ENCODE data around the gene OSBPL3. TPM values are rescaled to one million over a fixed set of nuclear protein-coding genes. Genes with fewer than 3 reads are reported as not detected.

Gene OSBPL3
- total and polyA plus RNA-seq, 8 donors = 2.0 to 25.0 (median 9.9) TPM

DNA sequence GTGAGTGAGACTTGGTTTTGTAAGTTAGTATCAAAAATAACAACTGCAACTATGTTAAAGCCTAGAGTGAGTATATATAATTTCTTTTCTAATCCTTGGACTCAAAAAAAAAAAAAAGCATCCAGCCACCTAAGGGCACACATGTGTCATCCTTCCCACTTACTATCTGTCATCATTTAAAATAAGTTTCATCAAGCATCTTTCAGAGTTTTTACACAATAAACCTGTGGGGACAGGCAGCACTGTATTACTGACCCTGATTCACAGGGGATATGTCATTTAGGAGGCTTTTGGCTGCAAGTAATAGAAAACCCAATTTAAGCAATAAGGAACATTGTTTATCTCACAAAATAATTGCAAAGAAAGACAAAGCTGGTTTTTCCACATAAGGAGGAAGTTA is 32.3 kb upstream of the OSBPL3 start:
- DNase-seq = no peak
- no peaks in the 10 kb centered on the region for H3K27me3 ChIP-seq
- no peaks in the 10 kb centered on the region for H3K36me3 ChIP-seq
- TF ChIP-seq, protein P1, sequence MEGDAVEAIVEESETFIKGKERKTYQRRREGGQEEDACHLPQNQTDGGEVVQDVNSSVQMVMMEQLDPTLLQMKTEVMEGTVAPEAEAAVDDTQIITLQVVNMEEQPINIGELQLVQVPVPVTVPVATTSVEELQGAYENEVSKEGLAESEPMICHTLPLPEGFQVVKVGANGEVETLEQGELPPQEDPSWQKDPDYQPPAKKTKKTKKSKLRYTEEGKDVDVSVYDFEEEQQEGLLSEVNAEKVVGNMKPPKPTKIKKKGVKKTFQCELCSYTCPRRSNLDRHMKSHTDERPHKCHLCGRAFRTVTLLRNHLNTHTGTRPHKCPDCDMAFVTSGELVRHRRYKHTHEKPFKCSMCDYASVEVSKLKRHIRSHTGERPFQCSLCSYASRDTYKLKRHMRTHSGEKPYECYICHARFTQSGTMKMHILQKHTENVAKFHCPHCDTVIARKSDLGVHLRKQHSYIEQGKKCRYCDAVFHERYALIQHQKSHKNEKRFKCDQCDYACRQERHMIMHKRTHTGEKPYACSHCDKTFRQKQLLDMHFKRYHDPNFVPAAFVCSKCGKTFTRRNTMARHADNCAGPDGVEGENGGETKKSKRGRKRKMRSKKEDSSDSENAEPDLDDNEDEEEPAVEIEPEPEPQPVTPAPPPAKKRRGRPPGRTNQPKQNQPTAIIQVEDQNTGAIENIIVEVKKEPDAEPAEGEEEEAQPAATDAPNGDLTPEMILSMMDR (IDR thresholded peaks at IDR 0.05) = no peak
- no peak for TF ChIP-seq POLR2AphosphoS5 (IDR thresholded peaks at IDR 0.05)
- TF ChIP-seq EP300 (IDR thresholded peaks at IDR 0.05) = no peak
- TF ChIP-seq POLR2A (IDR thresholded peaks at IDR 0.05) = no peak
- no peaks in the 10 kb centered on the region for H3K4me1 ChIP-seq
- intact Hi-C loops (cut with DNase I; ENCODE audit: low total_unique reads) = no loop called here
- peaks cover 0 to 6% (median 0%) of the 10 kb centered on the region in 4 donors for H3K9me3 ChIP-seq
- H3K27ac ChIP-seq = no peak overlapping the region
- H3K4me3 ChIP-seq = no peak overlapping the region

DNA sequence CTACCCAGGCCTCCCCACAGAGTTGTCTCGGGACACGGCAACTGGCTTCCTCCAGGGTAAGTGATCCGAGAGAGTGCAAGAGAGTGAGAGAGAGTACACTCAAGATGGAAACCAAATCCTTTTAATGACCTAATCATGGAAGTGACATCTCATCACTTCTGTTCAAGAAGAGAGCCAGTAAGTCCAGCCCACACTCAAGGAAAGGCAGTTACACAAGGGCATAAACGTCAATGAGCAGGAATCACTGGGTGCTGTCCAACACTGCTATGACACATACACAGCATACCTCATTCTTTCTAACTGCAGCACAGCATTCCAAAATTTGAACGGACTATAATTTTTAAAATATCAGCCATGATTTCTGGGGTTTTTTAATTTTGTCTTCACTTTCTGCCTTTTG is 29.3 kb upstream of the OSBPL3 start:
- intact Hi-C loops (cut with DNase I; ENCODE audit: low total_unique reads) = no loop called here
- Histone ChIP-seq H3K4me3 (no peak overlapping the region), H3K27me3 (no peaks in the 10 kb centered on the region), H3K27ac (no peak overlapping the region), H3K36me3 (no peaks in the 10 kb centered on the region), H3K4me1 (no peaks in the 10 kb centered on the region), H3K9me3 (peaks cover 0 to 6% (median 0%) of the 10 kb centered on the region in 4 donors)
- 69 to 86% (median 72%) methylated on average over 5 of the region's 5 CpGs for WGBS, 5 donors
- DNase-seq = no peak
- TF ChIP-seq POLR2A (IDR thresholded peaks at IDR 0.05) = no peak
- TF ChIP-seq, protein P1 (IDR thresholded peaks at IDR 0.05) = no peak
- TF ChIP-seq EP300 (IDR thresholded peaks at IDR 0.05) = no peak
- no peak for TF ChIP-seq POLR2AphosphoS5 (IDR thresholded peaks at IDR 0.05)

DNA sequence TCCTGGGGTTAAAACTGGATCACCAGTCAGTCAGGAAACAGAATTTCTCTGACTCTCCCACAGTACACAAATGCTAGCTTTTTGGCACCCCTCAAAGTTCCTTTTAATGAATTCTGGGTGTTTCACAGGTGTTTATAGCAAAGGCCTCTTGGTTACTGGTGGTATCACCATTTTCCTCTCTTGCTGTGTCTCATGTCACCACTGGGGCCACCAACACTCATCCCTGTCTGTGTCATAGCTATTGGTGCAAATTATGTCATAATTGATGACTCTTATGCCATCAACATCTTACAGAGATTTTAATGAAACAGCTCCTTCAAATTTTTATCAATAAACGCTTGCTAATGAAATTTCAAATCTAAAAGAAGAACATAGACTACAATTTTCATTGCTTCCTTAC is 27.7 kb upstream of the OSBPL3 start:
- no peak for DNase-seq
- Histone ChIP-seq H3K9me3 (peaks cover 0 to 6% (median 0%) of the 10 kb centered on the region in 4 donors), H3K27me3 (no peaks in the 10 kb centered on the region), H3K4me1 (no peaks in the 10 kb centered on the region), H3K27ac (no peak overlapping the region), H3K4me3 (no peak overlapping the region), H3K36me3 (no peaks in the 10 kb centered on the region)
- WGBS, 5 donors = 83 to 98% (median 93%) methylated on average over 1 of the region's 1 CpG
- TF ChIP-seq, protein P1 (IDR thresholded peaks at IDR 0.05) = no peak
- TF ChIP-seq POLR2A (IDR thresholded peaks at IDR 0.05) = no peak
- no peak for TF ChIP-seq EP300 (IDR thresholded peaks at IDR 0.05)
- TF ChIP-seq POLR2AphosphoS5 (IDR thresholded peaks at IDR 0.05) = no peak
- intact Hi-C loops (cut with DNase I; ENCODE audit: low total_unique reads) = no loop called here

DNA sequence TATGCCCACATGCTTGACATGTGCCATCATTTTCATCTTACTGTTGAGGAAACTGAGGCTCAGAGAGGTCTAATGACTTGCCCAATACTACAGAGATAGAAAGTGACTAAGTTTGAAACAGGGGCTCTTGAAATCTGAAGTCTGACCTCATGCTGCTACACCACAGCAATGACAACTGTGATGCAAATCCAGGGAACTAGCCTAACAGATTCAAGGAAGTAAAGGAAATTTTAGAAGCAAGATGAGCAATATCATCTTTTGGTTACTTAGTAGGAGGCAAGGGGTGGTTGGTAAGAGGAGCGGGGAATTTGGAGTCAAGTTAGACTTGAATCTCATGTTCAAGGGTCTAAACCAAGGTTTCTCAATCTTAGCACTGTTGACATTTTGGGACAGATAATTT is 26.3 kb upstream of the OSBPL3 start:
- TF ChIP-seq EP300 (IDR thresholded peaks at IDR 0.05) (no peak), POLR2A (IDR thresholded peaks at IDR 0.05) (no peak), POLR2AphosphoS5 (IDR thresholded peaks at IDR 0.05) (no peak)
- TF ChIP-seq, protein P1 (IDR thresholded peaks at IDR 0.05) = no peak
- no peak for DNase-seq
- no peak overlapping the region for H3K4me3 ChIP-seq
- WGBS, 5 donors = 46 to 100% (median 71%) methylated on average over 1 of the region's 1 CpG
- peaks cover 0 to 4% (median 0%) of the 10 kb centered on the region in 3 donors for H3K27me3 ChIP-seq
- no peaks in the 10 kb centered on the region for H3K4me1 ChIP-seq
- intact Hi-C loops (cut with DNase I; ENCODE audit: low total_unique reads) = no loop called here
- peaks cover 0 to 6% (median 0%) of the 10 kb centered on the region in 4 donors for H3K9me3 ChIP-seq
- no peak overlapping the region for H3K27ac ChIP-seq
- H3K36me3 ChIP-seq = no peaks in the 10 kb centered on the region
